NCI-H2227 treated with DMSO at 0.1 percent for 48 hours (cell line): Measurements from ENCODE around the gene MVD.

Experiments used
- DNase-seq: peaks from one replicate; lab custom pipeline; 2025; lab: John Stamatoyannopoulos, UW

Gene MVD, protein sequence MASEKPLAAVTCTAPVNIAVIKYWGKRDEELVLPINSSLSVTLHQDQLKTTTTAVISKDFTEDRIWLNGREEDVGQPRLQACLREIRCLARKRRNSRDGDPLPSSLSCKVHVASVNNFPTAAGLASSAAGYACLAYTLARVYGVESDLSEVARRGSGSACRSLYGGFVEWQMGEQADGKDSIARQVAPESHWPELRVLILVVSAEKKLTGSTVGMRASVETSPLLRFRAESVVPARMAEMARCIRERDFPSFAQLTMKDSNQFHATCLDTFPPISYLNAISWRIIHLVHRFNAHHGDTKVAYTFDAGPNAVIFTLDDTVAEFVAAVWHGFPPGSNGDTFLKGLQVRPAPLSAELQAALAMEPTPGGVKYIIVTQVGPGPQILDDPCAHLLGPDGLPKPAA

DNA sequence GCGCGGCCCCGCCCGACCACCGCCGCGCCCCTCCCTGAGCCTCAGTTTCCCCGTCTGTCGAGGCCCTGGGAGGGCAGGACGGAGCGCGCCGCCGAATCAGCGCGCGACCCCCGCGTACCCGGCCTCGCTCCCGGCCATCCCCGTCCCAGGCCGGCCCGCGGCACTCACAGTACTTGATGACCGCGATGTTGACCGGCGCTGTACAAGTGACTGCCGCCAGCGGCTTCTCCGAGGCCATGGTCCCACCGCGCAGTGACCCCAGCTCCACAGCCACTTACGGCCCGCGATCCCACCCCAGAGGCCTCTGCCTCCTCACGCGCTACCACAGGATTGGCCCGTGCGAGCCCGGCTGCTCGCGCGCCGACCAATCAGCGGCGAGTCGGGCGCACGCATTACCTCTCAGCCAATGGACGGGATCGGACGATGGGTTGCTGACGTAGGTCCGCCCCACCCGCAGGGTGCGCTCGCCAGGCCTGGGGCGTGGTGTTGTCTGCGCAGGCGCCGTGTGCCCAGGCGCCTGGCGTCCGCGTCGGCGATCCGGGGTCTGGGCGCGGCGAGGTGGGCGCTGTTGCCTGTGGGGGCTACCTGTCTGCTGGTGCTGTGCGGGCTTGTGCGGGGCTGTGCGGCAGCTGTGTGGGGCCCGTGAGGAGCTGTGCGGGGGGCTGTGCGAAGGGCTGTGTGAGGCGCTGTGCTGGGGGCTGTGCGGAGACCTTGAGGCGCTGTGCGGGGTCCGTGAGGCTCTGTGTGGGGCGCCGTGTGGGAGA is at the start of gene MVD:
MVD (minus strand) TSS at position 249 of the 764 bp plus-strand sequence; CDS start at position 238, 11 bp downstream.
- DNase-seq, result peak; percentile 89

DNA sequence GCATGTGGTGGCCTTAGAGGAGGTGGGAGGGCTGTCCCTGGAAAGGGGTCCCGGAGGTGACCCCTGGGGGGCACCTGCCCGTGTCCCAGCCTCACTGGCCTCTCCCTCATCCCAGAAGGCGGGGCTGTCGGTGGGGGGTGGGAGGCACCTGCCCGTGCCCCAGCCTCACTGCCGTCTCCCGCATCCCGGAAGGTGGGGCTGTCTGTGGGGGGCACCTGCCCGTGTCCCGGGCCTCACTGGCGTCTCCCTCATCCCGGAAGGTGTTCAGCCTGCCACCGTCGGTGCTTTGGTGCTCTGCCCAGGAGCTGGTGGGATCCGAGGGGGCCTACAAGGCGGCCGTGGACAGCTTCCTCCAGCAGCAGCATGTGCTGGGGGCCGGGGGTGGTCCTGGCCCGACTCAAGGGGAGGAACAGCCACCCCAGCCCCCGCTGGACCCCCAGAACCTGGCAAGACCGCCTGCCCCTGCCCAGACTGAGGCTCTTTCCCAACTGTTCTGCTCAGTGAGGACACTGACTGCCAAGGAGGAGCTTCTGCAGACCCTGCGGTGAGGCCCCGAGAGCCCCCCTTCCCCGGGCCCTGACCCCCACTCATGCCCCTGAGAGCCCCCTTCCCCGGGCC is 49.6 kb upstream of the MVD start:
- DNase-seq, result no peak

DNA sequence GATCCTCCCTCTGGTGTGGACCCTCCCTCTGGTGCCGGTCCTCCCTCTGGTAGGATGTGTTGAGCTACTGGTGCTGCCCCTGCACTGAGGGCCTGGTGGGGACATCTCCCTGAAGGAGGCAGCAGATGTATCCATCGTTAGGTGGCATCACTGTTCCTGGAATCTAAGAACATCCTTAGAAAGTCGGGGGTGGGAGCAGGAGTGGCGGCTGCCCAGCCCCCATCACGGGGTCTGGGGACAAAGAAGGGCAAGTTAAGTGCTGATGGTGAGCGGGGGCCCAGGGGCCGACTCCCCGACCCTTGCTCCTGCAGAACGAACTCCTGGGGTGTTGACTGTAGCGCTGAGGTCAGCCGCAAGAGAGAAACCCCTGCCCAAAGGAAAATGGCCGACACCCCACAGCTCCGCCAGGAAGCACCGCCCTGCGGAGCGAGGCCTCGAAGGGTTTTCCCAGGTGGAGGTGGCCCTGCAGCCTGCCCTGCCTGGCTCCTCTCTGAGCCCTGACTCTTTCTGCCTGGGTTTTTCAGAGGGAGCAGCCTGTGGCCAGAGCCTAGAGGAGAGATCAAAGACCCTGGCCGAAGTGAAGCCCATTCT is 49.0 kb upstream of the MVD start:
- DNase-seq, result no peak

DNA sequence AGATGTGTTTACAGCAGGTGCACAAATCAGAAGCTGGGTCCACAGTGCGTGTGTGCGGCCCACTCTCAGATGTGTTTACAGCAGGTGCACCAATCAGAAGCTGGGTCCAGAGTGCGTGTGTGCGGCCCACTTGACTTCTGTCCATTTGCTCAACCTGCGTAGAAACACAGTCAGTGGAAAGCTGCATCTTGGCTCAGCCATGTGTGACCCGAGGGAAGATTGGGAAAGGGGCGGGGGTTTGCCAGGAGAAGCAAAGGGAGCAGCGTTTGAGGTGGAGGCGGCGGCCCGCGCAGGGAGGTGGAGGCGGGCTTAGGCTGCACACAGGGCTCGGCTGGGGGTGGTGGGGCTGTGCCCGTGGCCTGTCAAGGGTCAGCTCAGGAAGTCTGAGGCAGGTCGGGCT is 47.7 kb upstream of the MVD start:
- no peak for DNase-seq

DNA sequence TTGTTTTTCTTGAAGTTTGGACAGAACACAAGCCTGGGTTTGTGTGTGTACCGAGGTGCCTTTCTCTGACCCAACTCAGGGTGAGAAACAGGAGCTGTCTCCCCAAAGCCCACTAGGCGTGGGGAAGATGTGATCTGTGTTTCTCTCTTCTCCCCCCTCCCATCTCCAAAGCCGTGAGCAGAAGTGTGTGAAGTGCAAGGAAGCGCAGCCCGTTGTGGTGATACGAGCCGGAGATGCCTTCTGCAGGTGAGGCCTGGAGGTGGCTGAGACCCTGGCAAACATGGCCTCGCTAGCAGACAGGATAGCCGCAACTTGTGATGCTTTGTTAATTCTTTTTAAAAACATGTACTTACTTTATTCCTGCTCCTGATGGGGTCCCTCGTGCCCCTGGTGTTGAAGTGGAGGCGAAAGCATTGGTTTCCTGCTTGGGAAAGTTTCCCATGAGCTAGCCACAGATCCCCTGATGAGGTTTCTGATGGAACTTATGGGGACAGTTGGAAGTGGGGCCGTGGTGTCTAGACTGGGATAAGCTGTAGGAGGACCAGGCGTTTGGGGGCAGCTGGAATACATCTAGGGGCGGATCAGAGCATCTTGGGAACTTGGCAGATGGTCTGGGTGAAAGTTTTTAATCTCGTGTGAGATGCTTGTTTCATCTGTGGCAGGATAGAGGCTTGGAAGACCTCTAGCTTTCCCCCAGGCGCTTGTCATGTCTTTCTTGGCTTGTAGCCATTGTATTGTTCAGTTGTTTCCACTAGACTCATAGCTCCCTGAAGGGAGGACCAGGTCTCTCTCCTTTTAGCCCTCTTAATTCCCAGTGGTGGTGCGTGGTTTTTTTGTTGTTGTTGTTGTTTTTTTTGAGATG is 44.3 kb upstream of the MVD start:
- DNase-seq, result no peak

DNA sequence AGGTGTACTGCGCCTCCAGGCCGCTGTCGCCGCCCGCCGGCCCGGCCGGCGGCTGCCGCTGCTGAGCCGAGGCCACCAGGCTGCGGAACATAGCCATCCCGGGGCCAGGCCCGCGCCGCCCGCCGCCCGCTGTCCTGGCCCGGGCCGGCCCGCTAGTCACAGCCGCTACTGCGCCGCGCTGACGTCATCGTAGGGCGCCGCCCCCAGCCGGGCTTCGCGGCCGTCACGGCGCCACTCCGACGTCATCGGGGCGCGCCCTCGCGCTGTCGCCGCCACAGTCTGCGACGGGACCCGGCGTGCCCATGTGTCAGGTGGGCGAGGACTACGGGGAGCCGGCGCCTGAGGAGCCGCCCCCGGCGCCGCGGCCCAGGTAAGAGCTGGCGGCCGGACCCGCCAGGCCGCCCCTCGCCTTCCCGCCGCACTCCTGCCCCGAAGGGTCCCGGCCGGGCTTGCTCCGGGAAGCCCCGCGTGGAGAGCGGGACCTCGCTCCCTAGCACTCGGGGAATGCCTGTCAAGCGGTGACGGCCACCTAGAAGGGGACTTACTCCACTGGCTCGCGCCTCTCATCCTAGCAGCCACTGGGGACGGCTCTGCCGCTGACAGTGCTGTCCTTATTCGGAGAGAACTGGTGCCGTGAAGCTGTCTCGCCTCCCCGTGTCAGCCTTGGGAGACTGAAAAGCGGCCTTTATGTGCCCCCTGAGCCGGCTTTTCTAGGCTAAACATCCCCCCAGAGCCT is 43.5 kb upstream of the MVD start, which contains the start of the genes CTU2 and RNF166:
CTU2 (plus strand) TSS at position 275 of the 736 bp plus-strand sequence; CDS start at position 303, 28 bp downstream.
RNF166 (minus strand) TSS at position 180 of the 736 bp plus-strand sequence; CDS start at position 97, 83 bp downstream.
- peak; percentile 24 for DNase-seq

DNA sequence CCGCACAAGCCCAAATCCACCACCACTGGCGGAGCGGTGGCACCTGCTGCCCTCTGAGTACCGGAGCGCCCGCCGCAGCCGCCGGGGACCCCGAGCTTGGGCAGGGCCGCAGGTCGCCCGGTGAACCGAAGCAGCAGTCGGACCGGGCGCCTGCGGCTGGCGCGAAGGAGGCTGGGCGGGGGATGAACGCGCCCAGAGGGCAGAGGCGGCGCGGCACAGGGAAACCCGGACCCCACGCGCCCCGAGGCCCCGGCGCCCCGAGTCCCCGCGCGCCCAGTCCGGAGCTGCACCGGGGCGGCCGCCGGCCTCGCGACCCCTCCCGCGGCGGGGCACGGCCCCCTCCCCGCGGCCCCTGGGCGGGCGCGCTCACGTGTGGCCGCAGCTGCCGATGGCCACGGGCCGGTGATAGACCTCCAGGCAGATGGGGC is 42.9 kb upstream of the MVD start:
- no peak for DNase-seq

DNA sequence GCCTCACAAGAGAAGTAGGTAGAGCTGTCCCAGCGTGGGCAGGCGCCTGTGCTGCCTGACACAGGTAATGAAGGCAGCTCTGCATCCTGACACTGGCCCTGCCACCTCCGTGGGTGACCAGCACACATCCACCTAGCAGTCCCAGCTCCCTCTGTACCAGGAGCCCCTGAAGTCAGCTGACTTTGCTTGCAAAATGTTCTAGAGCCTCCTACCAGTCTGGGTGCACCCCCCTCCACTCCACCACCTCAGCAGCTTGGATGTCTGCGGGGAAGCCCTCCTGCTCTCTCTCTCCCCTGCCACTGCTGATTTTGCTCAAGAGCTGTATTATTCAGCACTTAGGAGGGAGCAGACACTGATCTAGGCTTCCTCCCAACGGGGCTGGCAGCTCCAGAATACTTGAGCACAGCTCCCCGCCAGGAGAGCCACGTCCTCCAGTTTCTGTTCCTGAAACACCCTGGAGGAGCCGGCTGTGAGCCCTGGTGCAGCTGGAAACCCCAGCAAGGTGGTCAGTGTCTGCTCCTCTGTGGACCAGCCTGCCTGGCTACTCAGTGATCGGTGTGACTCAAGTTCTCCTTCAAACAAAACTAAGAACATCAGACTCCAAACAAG is 42.3 kb upstream of the MVD start:
- no peak for DNase-seq

DNA sequence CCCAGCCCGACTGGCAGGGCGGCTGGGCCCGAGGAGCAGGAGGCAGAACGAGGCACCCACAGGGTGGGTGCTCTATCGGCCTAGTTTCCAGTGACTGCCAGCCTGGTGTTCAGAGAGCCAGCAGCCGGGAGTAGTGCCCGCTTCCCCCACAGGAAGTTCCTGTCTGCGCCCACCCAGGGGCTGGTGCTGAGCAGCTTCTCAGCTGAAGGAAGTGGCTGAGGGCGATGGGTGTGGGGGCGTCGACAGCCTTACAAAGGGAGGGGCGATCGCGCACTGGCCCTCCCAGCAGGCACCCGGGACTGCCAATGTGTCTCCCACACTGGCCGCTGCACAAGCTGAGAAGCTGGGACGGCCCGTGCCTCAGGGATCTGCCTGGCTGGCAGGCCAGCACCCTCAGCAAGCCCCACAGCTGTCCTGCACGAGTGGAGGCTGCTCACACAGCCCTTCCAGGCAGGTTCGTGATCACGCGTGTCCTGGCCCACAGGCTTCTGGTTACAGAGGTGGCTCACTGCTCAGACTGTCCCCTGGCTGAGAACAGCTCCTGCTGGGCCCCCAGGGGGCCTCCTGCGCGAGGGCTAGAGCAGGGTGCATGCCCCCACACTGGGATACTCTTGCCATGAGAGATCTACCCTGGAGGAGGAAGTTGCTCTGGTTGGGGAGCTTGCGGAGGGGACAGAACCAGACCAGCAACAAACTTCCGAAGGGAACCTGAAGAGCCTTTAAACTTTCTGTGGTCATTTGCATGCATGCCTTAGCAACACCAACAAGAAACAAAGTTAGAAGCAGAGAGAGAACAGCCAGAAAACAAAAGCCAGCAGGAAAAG is 40.8 kb upstream of the MVD start:
- no peak for DNase-seq

DNA sequence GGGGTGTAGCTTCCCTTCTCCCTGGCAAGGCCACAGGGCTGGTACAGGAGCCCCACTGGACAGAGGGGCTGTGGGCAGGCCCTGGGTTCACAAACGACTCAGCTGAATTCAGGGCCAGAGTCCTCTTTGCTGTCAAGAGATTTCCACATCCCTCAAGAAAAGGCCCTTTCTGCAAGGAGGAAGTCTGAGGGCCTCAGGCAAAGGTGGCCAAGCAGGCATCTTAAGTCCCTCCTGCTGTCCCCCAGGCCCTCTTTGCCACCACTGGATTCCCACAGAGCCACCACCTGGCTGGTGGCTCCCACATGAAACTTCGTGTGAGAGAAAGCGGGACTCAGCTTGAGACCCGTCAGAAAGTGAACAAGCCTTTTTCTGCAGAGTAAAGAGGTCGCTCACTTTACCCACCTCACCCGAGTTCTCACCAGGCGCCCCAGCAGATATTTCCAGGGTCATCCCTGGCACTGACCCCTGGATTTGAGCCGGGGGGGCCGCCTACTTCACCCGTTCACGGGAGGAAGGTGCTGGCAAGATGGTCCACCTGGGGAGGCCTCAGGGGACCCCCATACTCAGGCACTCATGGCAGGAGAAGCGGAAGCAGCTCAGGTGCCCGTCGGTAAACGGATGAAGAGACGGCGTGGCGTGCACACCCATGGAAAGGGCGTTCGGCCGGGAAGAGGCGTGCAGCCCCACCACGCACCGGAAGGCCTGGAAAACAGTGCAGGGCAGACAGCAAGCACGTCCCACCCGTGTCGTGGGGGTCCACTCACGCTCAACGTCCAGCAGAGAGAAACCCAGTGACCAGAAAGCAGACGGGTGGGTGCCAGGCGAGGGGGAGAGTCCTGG is 39.7 kb upstream of the MVD start:
- DNase-seq, result no peak

DNA sequence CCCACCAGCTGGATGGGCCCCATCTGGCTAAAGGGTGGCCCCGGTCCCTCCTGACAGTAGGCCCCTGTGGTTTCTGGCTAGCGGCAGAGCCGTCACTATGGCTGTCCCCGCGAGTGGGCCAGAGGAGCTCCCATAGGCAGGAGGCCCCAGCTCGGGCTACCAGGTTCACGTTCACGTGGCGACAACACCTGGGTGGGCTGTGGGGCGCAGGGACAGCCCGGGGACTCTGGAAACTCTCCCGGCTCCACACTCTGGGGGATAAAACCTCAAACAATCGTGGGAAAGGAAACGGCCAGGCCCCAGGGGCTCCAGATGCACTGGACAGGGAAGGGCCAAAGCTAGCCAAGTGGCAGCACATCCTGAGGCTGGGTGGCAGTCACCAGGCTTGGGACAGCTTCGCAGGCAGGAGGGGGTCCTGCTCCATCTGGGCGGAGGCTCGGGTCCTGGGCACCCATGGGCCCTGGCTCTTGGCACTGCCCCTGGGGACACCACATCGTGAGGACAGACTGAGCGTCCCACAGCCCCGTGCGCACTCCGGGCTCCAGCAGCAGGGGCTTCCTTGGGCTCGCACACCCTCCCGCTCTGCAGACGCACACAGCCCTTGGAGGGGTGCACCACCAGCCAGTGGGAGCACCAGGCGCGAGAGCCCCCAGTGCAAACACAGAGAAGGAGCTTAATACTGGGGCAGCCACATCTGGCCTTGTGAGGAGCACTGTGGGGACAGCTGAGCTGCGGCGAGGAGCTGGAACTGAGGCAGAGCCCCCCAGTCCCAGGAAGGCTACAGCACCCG is 38.9 kb upstream of the MVD start:
- DNase-seq, result no peak

DNA sequence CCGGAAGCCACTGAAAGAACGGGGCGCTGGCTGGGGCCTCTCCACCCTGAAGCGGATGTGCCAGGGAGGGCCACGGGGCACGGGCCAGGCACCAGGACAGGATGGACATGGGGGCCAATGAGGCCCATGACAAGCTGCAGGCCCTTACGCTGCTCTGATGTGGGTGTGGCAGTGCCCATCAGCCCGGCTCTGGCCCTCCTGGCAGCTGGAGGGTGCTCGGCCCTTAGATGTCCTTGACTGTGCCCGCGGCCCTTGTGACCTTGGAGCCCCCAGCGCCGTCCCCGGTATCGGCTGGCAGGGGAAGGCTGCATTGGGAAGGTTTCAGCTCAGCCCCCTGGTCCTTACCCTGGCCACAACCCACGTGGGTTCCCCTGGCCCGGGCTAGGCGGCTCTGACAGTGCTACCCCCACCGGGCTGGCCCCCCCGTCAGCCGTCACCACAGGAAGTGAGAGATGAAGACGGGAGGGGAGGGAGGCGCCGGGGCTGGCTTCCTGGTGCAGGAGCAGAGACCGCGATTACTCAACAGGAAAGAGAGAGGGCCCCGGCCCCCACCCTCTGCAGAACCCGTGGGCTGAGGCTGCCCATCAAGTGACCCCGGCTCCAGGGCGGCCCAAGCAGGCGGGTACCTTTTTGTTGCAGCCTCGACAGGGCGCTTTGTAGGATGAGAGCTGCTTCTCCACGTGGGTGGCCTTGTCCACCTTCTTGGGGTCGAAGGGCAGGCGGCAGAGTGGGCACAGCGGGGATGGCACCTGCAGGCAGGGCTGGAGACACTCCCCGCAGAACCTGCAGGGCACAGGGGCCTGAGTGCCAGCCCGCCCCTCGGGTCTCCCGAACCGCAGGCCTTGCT is 38.0 kb upstream of the MVD start:
- DNase-seq, result no peak

DNA sequence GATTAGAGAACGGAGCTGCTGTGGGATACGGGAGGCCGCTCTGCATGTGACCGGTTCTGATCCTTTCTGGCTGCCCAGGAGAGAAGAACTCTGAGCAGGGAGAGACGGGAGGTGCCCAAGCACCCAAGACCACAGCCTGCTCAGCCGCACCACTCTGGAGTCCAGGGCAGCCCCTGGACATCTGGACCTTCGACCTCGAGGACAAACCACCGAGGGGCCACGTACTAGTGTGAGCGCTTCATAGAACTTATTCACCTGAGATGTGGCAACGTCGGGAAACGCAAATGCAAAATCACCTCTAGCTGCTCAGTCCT is 37.4 kb upstream of the MVD start:
- no peak for DNase-seq

DNA sequence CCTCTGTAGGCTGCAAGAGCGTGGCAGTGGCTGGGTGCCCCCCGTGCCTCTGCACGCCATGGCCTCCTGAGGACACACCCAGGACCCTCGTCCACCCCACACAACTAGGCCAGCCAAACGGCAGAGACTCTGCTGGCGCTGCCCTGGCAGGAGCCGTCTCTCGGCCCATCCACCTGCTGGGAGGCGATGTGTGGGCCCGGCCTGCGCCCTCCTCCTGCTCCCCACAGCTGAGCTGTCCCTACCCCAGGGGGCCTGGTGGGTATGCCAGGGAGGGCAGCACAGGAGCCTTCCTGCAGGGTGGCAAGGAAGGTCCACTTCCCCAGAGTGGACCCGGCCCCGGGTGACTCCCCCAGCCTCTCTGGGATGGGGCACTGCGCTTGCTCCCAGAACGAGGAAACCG is 36.3 kb upstream of the MVD start:
- no peak for DNase-seq

DNA sequence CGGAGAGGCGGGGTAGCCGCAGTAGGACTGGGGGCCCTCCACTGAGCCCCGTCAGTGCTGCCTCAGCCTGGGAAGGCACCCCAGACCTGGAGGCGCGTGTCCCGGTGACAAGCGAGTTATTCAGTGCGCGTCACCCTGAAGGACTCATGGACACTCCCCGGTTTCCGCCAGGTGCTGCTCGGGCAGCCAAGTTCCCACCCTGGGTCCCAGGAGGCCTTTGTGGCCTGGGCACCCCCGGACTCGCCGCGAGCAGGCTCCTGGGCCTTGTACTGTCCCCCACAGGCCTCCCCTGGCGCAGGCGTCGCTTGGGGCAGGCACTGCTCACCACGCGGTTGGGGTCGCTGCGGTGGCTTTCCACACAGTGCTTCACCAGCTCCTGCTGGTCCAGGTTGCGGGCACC is 35.8 kb upstream of the MVD start:
- no peak for DNase-seq

DNA sequence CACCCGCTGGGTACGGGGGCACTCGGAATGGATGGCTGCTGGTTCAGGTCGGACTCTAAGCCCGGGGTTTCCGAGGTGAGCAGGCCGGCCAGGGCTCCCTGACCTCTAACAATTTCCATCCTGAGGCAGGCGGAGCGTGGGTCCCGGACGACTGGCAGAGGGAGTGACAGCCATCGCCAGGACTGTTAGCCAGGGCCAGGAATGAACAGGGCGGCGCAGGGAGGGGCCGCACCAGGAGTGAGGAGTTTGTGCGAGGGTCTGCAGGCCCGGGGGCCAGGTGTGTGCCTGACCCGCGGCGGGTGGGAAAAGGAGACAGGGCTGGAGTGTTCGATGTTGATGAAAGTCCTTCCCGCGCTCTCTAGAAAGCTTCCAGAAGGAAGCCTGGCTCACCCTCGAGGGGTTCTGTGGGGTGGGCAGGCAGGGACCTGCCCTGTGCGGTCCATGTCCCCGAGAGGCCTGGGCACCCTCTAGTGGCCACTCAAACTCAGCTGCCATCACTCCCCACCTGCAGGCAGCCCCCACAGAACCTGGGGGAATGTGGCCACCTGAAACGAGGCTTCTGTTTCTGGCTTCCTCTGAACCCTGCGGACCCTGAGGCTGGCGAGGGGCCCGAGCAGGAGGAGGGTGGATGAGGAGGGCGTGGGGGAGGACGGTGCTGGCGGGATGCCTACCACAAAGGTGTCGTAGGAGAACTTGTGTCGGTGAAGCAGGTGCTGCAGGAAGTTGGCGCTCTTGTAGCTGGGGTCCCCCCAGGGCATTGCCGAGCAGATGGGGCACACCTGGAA is 35.1 kb upstream of the MVD start:
- no peak for DNase-seq
